Nephron (organoid): ENCODE data around the gene CLTRN.
"Not testable (repeated sequence)": the region's sequence is repeated elsewhere in the genome, so short reads cannot be mapped to it uniquely, and the experiment has no call there.

Experiments used
- H3K27ac Mint-ChIP-seq, 3 experiments: 2 replicates each; pipeline ENCODE4 v1.8.0; 2020; ENCODE audit warnings: mixed read lengths in 3 of 3, mild to moderate bottlenecking in 2 of 3, moderate library complexity in 1 of 3
- H3K27me3 Mint-ChIP-seq: 2 replicates; pipeline ENCODE4 v1.8.0; 2021; ENCODE audit warnings: low read depth, mild to moderate bottlenecking, moderate library complexity, mixed read lengths
- H3K36me3 Mint-ChIP-seq: 2 replicates; pipeline ENCODE4 v1.8.0; 2020; ENCODE audit warnings: low read depth, mixed read lengths
- H3K4me1 Mint-ChIP-seq: 2 replicates; pipeline ENCODE4 v1.8.0; 2020; ENCODE audit warnings: mixed read lengths
- H3K4me3 Mint-ChIP-seq, 3 experiments: 2 replicates each; pipeline ENCODE4 v1.8.0; 2020; ENCODE audit warnings: mild to moderate bottlenecking in 3 of 3, mixed read lengths in 3 of 3, moderate library complexity in 2 of 3
- H3K9me3 Mint-ChIP-seq: 2 replicates; pipeline ENCODE4 v1.8.0; 2020; ENCODE audit warnings: mixed read lengths
- TF ChIP-seq, protein P1 (sequence below), 3 experiments: fragments of 200-600 bp; sonication (generic); IDR thresholded peaks; one replicate each; pipeline ENCODE4 v1.5.0; 2021; ENCODE audit warnings: antibody characterized with exemption in 3 of 3; ENCODE audit not compliant: unreplicated experiment in 3 of 3

CLTRN gene, protein sequence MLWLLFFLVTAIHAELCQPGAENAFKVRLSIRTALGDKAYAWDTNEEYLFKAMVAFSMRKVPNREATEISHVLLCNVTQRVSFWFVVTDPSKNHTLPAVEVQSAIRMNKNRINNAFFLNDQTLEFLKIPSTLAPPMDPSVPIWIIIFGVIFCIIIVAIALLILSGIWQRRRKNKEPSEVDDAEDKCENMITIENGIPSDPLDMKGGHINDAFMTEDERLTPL

DNA sequence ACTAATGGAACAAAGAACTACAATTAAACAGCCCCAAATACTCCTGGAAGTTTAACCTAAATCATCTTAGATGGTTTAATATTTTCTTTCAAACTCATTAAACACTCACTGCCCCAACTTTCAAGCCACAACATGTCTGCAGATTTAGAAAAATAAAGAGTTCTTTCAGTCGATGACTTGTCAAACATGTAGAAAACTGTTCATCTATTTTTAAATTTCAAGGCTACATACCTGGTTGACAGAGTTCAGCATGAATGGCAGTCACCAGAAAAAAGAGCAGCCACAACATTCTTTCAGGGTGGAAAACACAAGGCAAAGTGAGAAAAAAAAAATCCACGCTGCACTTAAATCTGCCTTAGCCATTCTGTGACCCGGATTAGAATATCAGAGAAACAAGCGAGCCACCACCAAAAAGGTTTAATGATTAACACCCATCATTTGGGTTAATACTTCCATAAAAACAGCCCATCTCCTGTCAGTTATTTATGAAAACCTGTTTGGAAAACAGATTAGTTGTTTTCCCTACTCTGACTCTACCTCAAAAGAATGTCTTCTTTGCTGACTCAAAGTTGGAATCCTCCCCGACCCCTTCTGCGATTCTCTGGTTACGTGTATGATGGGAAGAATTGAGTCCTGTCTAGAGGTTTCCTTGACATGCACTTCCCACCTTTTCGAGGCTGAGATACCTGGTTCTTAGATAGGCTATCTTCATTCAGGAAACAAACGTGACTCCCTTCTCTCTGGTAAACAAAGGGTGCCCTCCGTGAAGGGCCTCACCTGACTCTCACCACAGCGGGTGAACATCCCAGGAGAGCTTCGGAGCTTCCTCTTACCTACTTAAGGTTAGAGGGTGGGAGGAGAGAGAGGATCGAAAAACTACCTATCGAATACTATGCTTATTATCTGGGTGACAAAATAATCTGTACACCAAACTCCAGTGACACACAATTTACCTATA, at the start of gene CLTRN:
Gene CLTRN (minus strand): TSS at position 319 of the 958 bp plus-strand sequence. CDS start 30 bp downstream, at position 289.
- Mint-ChIP-seq H3K27me3 (no peaks in the 10 kb centered on the region), H3K27ac (peak within 1 kb of the TSS; percentile 56 to 77 (median 59)), H3K4me3 (peak within 1 kb of the TSS in 2 of 3 experiments; percentile 19 to 26), H3K9me3 (no peaks in the 10 kb centered on the region), H3K4me1 (no peaks in the 10 kb centered on the region), H3K36me3 (no peaks in the 10 kb centered on the region)
- TF ChIP-seq, protein P1, sequence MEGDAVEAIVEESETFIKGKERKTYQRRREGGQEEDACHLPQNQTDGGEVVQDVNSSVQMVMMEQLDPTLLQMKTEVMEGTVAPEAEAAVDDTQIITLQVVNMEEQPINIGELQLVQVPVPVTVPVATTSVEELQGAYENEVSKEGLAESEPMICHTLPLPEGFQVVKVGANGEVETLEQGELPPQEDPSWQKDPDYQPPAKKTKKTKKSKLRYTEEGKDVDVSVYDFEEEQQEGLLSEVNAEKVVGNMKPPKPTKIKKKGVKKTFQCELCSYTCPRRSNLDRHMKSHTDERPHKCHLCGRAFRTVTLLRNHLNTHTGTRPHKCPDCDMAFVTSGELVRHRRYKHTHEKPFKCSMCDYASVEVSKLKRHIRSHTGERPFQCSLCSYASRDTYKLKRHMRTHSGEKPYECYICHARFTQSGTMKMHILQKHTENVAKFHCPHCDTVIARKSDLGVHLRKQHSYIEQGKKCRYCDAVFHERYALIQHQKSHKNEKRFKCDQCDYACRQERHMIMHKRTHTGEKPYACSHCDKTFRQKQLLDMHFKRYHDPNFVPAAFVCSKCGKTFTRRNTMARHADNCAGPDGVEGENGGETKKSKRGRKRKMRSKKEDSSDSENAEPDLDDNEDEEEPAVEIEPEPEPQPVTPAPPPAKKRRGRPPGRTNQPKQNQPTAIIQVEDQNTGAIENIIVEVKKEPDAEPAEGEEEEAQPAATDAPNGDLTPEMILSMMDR (IDR thresholded peaks at IDR 0.05; ENCODE audit: unreplicated experiment in 3 of 3): no peak

DNA sequence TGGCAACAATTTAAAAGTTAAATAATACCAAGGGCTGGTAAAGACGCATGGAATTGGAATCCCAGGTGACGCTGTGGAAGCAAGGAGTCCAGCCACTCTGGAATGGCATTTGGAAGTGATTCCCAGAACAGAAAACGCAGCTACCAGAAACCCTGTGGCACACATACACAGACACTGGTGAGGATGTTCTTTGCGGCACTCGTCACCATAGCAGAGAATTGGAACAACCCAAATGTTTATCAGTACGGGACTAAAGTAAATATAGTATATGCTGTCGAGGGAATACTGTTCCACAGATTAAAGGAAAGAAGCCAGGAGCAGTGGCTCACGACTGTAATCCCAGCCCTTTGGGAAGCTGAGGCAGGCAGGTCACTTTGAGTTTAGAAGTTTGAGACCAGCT, 39.7 kb upstream of the CLTRN start:
- not testable (repeated sequence) for H3K4me1 Mint-ChIP-seq, H3K27ac Mint-ChIP-seq, H3K4me3 Mint-ChIP-seq, H3K36me3 Mint-ChIP-seq, H3K27me3 Mint-ChIP-seq, H3K9me3 Mint-ChIP-seq

DNA sequence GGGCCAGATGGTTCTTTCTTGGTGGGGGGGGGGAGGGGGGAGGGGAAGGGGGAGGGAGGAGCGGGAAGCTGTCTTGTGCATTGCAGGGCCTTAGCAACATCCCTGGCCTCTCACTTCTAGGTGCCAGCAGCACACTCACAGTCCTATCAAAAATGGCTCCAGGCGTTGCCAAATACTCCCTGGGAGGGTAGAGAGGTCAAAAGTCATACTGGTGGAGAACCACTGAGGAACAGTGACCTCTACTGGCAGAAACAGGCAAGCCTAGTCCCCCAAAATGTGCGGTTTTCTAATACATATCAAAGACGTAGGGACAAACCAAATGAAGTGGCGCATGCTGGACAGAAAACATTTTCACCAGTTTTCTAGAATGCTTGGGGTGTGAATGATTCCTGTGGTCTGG, 39.2 kb upstream of the CLTRN start:
- not testable (repeated sequence) for H3K4me3 Mint-ChIP-seq, H3K4me1 Mint-ChIP-seq, H3K27me3 Mint-ChIP-seq, H3K36me3 Mint-ChIP-seq, H3K9me3 Mint-ChIP-seq, H3K27ac Mint-ChIP-seq

DNA sequence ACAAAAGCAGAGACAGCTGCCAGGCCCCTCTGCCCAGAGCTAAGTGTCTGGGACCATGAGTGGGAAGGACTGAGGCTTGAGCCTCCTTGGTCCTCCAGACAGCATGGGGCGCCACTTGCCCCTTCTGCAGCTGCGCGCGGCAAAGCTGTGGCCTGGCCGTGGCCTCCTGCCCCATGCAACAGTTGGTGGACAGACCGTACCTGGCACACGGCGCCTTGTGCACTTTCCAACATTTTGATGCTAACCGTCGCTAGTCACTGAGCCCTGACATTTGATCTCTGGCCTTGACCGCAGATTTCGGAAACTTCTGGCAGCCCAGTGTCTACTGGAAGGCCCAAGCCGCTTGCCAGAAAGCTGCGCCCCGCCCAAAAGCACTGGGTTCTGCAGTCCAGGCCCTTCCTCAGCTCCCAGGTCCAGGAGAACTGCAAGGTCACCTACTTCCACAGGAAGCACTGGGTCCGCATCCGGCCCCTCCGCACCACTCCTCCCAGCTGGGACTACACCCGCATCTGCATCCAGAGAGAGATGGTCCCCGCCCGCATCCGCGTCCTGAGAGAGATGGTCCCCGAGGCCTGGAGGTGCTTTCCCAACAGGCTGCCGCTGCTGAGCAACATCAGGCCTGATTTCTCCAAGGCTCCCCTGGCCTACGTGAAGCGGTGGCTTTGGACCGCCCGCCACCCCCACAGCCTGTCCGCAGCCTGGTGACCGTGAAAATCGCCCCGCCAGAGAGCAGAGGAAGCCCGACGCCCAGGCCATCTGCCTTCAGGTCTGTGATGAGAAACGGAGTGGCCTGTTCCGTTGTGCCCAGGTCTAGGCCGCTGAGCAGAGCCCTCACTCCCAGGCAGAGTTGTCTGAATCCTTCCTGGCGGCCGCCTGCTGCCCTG, 38.1 kb upstream of the CLTRN start:
- Mint-ChIP-seq H3K36me3 (peaks cover 10% of the 10 kb centered on the region), H3K27me3 (no peaks in the 10 kb centered on the region), H3K27ac (no peak overlapping the region), H3K4me1 (no peaks in the 10 kb centered on the region), H3K4me3 (no peak overlapping the region), H3K9me3 (no peaks in the 10 kb centered on the region)
- TF ChIP-seq, protein P1 (IDR thresholded peaks at IDR 0.05; ENCODE audit: unreplicated experiment in 3 of 3): no peak

DNA sequence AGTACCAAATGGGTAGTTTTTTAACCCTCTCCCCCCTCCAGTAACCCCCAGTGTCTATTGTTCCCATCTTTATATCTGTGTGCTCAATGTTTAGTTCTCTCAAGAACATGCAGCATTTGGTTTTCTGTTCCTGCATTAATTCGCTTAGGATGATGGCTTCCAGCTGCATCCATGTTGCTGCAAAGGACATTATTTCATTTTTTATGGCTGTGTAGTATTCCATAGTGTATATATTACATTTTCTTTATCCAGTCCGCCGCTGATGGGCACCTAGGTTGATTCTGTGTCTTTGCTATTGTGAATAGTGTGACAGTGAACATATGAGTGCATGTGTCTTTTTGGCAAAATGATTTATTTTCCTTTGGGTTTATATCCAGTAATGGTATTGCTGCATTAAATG, 31.9 kb upstream of the CLTRN start:
- Mint-ChIP-seq H3K9me3 (no peaks in the 10 kb centered on the region), H3K36me3 (peaks cover 23% of the 10 kb centered on the region), H3K27me3 (peaks cover 5% of the 10 kb centered on the region), H3K27ac (no peak overlapping the region), H3K4me3 (no peak overlapping the region), H3K4me1 (no peaks in the 10 kb centered on the region)
- TF ChIP-seq, protein P1 (IDR thresholded peaks at IDR 0.05; ENCODE audit: unreplicated experiment in 3 of 3): no peak

DNA sequence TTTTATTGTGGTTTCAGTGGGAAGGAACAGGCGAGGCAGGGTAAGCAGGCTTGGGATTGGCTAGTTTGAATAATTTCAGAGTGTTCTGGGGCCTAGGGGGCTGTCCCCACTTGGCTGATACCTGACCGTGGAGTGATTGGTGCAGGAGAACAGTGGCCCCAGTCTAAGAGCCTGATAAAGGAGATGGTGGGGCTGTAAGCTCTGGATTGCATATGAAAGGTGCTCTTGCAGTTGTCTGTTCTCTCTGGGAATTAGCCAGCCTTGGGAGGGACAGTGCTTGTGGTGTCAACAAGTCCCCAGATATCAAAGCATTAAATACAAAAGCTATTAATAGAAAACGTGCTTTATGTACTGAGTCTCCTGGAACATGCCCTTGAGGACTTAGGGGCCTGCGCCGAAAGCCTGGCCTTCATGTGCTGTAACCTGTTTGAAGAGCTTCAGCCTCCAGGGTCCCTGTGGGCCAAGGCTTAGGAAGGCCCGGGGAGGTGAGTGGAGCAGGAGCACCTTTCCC, 30.4 kb upstream of the CLTRN start:
- H3K4me3 Mint-ChIP-seq: no peak overlapping the region
- peaks cover 5% of the 10 kb centered on the region for H3K27me3 Mint-ChIP-seq
- H3K27ac Mint-ChIP-seq: no peak overlapping the region
- H3K4me1 Mint-ChIP-seq: no peaks in the 10 kb centered on the region
- TF ChIP-seq, protein P1 (IDR thresholded peaks at IDR 0.05; ENCODE audit: unreplicated experiment in 3 of 3): no peak
- H3K9me3 Mint-ChIP-seq: no peaks in the 10 kb centered on the region
- H3K36me3 Mint-ChIP-seq: peaks cover 28% of the 10 kb centered on the region
